Measurements from ENCODE around the gene PSMB9. TPM values are rescaled to one million over a fixed set of nuclear protein-coding genes. Genes with fewer than 3 reads are reported as not detected.

The PSMB9 gene
- polyA plus RNA-seq, 1 donor from 2014 or later: not detected

GRCh38 chr6:32865724-32866443 is 11.9 kb downstream of the PSMB9 start:
- no peaks in the 10 kb centered on the region for H3K79me2 ChIP-seq (replicated peaks; ENCODE audit: insufficient read depth, low read length)
- no peaks in the 10 kb centered on the region for H3K9me2 ChIP-seq (ENCODE audit: insufficient read depth, low read length)
- H4K20me1 ChIP-seq (ENCODE audit: insufficient read depth): no peaks in the 10 kb centered on the region
- H3K9me3 ChIP-seq (ENCODE audit: low read length): no peaks in the 10 kb centered on the region
- no peaks in the 10 kb centered on the region for H3K36me3 ChIP-seq (ENCODE audit: insufficient read depth, low read length)
- no peaks in the 10 kb centered on the region for H3F3A ChIP-seq (ENCODE audit: insufficient read depth, low read length, poor library complexity, severe bottlenecking)
- no peak overlapping the region for H3K4me3 ChIP-seq (ENCODE audit: low read length)
- H2AFZ ChIP-seq (ENCODE audit: low read depth, low read length): no peak overlapping the region
- H3K27ac ChIP-seq (ENCODE audit: low read length): no peak overlapping the region
- no peak for TF ChIP-seq POLR2AphosphoS5 (IDR thresholded peaks at IDR 0.05)
- no peak for TF ChIP-seq SMC3 (conservative IDR thresholded peaks at IDR 0.05; ENCODE audit: poor library complexity)
- TF ChIP-seq EP300 (conservative IDR thresholded peaks at IDR 0.05; ENCODE audit: poor library complexity, severe bottlenecking): no peak
- no peak for TF ChIP-seq EZH2 (IDR thresholded peaks at IDR 0.05; ENCODE audit: borderline replicate concordance, insufficient read depth, low read length, poor library complexity, severe bottlenecking)
- no peak for TF ChIP-seq RAD21 (conservative IDR thresholded peaks at IDR 0.05)
- no peak for TF ChIP-seq MXI1 (conservative IDR thresholded peaks at IDR 0.05; ENCODE audit: poor library complexity, severe bottlenecking)
- TF ChIP-seq, protein P1, sequence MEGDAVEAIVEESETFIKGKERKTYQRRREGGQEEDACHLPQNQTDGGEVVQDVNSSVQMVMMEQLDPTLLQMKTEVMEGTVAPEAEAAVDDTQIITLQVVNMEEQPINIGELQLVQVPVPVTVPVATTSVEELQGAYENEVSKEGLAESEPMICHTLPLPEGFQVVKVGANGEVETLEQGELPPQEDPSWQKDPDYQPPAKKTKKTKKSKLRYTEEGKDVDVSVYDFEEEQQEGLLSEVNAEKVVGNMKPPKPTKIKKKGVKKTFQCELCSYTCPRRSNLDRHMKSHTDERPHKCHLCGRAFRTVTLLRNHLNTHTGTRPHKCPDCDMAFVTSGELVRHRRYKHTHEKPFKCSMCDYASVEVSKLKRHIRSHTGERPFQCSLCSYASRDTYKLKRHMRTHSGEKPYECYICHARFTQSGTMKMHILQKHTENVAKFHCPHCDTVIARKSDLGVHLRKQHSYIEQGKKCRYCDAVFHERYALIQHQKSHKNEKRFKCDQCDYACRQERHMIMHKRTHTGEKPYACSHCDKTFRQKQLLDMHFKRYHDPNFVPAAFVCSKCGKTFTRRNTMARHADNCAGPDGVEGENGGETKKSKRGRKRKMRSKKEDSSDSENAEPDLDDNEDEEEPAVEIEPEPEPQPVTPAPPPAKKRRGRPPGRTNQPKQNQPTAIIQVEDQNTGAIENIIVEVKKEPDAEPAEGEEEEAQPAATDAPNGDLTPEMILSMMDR (IDR thresholded peaks at IDR 0.05; ENCODE audit: poor library complexity, severe bottlenecking): no peak
- H3K4me2 ChIP-seq (ENCODE audit: low read length): no peak overlapping the region
- no peak overlapping the region for H3K9ac ChIP-seq (ENCODE audit: low read length)
- no peaks in the 10 kb centered on the region for H3K27me3 ChIP-seq (ENCODE audit: insufficient read depth, low read depth, low read length)

GRCh38 chr6:32867022-32867477 is 13.1 kb downstream of the PSMB9 start:
- Histone ChIP-seq H3K79me2 (replicated peaks; ENCODE audit: insufficient read depth, low read length) (no peaks in the 10 kb centered on the region), H3K9me2 (ENCODE audit: insufficient read depth, low read length) (no peaks in the 10 kb centered on the region), H3K4me2 (ENCODE audit: low read length) (no peak overlapping the region), H3K27ac (ENCODE audit: low read length) (no peak overlapping the region), H3K9ac (ENCODE audit: low read length) (no peak overlapping the region), H3F3A (ENCODE audit: insufficient read depth, low read length, poor library complexity, severe bottlenecking) (no peaks in the 10 kb centered on the region), H3K27me3 (ENCODE audit: insufficient read depth, low read depth, low read length) (no peaks in the 10 kb centered on the region), H3K9me3 (ENCODE audit: low read length) (no peaks in the 10 kb centered on the region), H3K4me3 (ENCODE audit: low read length) (no peak overlapping the region), H4K20me1 (ENCODE audit: insufficient read depth) (no peaks in the 10 kb centered on the region), H2AFZ (ENCODE audit: low read depth, low read length) (no peak overlapping the region), H3K36me3 (ENCODE audit: insufficient read depth, low read length) (no peaks in the 10 kb centered on the region)
- TF ChIP-seq TAF1 (IDR thresholded peaks at IDR 0.05; ENCODE audit: low read depth) (no peak), POLR2AphosphoS5 (IDR thresholded peaks at IDR 0.05) (no peak), SMC3 (conservative IDR thresholded peaks at IDR 0.05; ENCODE audit: poor library complexity) (no peak), EZH2 (IDR thresholded peaks at IDR 0.05; ENCODE audit: borderline replicate concordance, insufficient read depth, low read length, poor library complexity, severe bottlenecking) (no peak), MXI1 (conservative IDR thresholded peaks at IDR 0.05; ENCODE audit: poor library complexity, severe bottlenecking) (no peak), EP300 (conservative IDR thresholded peaks at IDR 0.05; ENCODE audit: poor library complexity, severe bottlenecking) (no peak), REST (IDR thresholded peaks at IDR 0.05; ENCODE audit: borderline replicate concordance) (no peak), RAD21 (conservative IDR thresholded peaks at IDR 0.05) (no peak)
- TF ChIP-seq, protein P1 (IDR thresholded peaks at IDR 0.05; ENCODE audit: poor library complexity, severe bottlenecking): no peak

Measured in neural cell (in vitro differentiated cells).